Femur (tissue), 1 donor: Measurements from ENCODE around the gene GPR62.

Experiments
- DNase-seq: peaks from one replicate; pipeline ENCODE4 v3.0.0-alpha.2; 2017

The GPR62 gene

DNA sequence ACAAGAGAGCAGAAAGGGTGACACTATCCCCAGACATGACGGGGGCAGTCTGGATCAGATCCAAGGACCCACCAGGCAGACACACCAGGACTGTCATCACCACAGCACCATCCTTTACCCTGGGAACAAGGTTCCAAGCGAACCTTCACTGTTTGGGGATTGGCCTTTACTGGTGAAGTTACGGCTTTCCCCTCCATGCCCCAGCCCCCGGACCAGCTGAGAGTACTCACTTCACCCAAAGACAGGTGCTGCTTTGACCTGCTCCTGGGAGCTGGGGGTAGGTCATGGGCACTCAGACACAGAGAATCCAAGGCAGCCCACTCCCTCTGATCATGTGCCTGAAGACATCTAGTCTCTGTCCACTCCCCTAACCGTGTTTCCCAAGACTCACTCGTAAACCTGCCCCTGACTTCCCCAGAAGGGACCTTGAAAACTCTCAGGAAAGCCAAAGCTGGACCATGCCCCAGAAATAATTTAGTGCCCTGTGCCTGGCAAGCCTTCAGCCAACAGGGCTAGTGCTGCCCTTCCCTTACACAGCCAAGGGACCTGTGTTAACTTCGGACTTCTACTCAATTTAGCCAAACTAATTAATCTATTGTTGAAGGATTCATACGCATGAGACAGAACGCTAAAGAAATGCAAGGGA lies 16.3 kb upstream of the GPR62 start:
- no peak for DNase-seq

DNA sequence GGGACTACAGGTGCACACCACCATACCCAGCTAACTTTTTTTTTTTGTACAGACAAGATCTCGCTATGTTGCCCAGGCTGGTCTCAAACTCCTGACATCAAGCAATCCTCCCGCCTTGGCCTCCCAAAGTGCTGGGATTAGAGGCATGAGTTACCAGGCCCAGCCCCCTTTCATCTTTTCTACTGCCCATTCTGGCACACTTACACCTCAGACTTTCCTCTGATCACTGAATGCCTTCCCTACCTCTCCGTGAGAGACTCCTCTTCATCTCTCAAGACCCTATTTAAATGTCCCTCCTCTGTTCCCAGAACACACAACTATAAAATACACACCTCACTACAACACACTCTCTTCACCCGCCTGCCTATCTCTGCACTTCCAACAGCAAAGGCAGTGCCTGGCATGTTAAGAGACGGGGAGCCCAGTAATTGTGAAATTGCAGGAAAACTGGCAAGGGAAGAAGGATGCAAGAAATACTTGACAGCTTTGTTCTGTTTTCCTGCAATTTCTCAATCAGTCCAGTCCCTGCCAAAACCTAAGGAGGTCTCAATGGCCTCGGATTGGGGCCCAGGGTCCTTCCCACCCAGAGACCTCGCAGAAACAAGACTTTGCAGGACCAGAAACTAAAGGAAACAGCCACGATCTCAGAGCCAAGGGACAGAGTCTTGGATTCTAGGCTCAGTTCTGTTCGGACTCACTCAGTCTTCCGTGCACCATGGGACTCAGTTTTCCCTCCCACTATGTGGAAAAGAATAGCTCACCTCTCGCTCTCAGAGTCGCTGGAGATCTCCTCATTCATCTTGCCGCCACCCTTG lies 14.3 kb upstream of the GPR62 start:
- DNase-seq = no peak

DNA sequence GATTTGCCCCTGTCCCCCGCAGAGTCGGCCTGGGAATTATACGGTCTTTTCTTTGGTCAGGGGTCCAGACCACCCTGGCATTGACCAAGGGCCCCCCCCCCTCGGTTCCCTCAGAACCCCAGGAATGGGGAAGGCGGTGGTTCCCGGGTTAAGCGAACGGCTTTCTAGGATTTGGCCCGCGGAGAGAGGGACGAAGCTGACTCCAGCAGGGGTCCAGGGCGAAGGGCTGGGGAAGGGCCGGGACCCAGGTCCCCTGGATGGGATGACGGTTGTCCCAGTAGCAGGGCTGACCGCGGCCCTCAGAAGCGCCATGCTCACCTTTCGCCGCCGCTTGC lies 13.8 kb upstream of the GPR62 start:
- no peak for DNase-seq

DNA sequence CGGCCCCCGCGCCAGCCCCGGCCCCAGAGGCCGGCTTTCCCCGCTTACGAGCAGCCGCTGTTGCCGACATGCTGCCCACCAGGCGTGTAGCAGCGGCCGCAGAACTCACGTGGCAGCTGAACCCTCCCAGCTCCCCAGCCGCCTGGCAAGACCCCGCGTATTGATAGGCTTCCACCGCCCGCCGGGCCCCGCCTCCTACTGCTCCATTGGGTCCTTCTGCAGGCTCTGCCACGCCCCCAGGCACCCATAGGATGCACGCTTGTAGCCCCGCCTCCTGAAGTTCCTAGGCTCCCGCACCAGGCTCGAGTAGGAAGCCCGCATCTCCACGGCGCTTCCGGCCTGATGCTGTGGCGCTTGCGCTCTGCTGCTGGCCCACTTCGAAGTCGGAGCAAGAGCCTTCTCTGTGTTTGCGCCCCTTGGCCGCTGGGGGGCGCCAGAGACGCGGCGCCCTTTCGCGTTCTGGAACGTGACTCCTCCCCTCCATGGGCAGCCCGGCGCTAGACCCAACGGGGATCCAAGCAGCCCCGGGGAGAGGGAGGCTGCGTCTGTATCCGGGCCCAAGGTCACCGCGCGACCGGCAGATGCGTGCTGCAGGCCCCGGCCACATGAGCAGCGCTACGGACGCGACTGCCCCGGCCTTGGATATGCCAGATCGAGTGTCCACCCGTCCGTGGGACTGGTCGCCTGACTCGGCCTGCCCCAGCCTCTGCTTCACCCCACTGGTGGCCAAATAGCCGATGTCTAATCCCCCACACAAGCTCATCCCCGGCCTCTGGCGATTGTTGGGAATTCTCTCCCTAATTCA lies 13.2 kb upstream of the GPR62 start, which contains the start of the genes PARP3 and RRP9:
Gene PARP3 (plus strand): TSS at position 566 of the 805 bp plus-strand sequence. CDS start 993 bp downstream, outside the sequence.
Gene RRP9 (minus strand): TSS at position 107 of the 805 bp plus-strand sequence. CDS start 37 bp downstream, at position 70.
- DNase-seq = peak; percentile 100

DNA sequence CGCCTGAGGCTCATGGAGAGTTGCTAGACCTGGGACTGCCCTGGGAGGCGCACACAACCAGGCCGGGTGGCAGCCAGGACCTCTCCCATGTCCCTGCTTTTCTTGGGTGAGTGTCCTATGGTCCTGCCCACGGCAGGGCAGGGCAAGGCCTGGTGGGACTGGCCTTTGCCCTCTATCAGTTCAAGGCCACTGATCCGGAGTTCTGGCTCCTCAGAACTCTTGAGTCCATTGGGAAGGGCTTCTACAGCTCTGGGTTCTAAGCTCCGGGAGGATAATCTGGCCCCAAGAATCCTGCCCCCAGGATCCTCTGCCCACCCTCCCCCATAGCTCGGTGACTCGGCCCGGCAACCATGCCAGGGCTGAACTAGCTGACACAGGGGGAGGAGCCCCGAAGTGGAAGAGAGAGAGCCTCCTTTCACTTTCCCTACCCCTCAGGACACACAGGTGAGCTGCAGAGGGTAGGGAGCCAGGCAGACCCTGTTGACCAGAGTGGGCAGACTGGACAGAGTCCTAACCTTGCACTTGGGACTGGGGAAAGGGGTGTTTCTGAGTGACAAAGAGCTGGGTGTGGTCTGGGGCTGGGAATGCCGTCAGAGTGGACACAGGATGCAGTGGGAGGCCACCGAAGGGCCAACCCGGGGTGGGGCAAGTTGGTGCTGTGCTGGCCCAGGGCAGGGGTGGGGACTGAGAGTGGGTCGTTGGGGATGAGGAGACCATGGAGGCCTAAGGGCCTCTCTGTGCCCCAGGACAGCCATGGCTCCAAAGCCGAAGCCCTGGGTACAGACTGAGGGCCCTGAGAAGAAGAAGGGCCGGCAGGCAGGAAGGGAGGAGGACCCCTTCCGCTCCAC lies 12.4 kb upstream of the GPR62 start:
- DNase-seq = peak; percentile 49

DNA sequence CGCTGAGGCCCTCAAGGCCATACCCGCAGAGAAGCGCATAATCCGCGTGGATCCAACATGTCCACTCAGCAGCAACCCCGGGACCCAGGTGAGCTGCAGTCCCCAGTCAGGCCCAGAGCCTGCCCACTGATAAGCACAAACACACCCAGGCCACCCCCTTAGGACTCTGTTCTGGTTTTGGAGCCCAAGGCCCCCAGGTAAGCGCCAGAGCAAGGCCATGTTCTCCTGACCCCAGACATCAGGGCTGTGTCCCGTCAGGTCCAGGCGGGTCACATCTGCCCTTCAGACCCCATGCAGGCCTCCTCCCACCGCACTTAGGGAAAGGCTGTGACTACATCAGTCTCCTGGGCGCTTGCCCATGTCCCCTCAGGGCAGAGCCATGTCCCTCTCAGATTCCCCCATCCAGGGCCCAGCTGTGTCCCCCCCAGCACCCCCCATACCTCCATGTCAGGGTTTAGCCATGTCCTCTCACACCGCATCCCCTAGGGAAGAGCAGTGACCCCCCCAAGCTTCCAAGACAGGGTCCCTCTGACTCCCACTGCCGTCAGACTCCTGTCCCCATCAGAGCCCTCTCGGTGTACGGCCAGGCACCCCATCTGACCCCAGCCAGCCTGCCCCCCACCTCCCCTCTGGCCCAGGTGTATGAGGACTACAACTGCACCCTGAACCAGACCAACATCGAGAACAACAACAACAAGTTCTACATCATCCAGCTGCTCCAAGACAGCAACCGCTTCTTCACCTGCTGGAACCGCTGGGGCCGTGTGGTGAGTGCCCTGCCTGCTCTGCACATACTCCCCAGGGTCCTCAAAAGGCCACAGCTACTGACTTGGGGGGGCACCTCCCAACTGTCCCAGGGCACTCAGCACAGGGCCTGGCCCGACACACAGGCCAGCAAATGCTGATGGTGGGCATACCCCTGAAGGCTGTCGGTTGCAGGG lies 11.5 kb upstream of the GPR62 start:
- DNase-seq = peak; percentile 30

DNA sequence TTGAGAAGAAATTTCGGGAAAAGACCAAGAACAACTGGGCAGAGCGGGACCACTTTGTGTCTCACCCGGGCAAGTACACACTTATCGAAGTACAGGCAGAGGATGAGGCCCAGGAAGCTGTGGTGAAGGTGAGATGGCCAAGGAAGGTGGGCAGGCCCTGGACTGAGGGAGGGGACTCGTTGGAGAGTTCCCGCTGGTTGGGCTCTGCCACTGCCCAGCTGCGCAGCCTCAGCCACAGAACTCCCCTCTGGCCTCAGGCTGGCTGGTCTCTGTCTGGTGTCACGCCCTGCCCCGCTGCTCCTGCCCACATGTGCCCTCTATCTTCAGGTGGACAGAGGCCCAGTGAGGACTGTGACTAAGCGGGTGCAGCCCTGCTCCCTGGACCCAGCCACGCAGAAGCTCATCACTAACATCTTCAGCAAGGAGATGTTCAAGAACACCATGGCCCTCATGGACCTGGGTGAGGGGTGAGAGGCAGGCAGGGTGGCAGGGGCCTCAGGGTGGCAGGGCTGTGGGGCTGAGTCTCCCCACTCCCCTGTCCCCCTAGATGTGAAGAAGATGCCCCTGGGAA lies 10.6 kb upstream of the GPR62 start:
- peak; percentile 17 for DNase-seq

DNA sequence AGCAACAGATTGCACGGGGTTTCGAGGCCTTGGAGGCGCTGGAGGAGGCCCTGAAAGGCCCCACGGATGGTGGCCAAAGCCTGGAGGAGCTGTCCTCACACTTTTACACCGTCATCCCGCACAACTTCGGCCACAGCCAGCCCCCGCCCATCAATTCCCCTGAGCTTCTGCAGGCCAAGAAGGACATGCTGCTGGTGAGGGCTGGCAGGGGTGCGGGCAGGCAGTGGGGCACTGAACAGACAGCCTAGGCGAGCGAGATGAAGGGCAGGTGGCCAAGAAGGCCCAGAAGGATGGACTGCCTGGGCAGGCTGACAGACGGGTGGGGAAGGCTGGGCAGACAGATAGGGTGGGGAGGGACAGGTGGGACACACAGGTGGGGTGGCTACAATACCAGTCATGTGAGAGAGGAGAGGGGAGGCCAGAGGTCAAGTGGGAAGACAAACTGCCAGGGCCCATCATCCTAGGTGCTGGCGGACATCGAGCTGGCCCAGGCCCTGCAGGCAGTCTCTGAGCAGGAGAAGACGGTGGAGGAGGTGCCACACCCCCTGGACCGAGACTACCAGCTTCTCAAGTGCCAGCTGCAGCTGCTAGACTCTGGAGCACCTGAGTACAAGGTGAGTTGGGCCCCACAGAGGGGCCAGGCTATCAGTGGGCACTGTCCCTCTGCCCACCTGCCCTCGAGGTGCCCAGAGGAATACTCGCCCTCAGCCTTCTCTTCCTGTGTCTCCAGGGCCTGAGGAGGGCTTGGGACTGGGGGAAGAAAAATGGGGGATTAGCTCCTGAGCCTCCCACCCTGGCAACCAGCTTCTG lies 9.9 kb upstream of the GPR62 start:
- DNase-seq = peak; percentile 23

DNA sequence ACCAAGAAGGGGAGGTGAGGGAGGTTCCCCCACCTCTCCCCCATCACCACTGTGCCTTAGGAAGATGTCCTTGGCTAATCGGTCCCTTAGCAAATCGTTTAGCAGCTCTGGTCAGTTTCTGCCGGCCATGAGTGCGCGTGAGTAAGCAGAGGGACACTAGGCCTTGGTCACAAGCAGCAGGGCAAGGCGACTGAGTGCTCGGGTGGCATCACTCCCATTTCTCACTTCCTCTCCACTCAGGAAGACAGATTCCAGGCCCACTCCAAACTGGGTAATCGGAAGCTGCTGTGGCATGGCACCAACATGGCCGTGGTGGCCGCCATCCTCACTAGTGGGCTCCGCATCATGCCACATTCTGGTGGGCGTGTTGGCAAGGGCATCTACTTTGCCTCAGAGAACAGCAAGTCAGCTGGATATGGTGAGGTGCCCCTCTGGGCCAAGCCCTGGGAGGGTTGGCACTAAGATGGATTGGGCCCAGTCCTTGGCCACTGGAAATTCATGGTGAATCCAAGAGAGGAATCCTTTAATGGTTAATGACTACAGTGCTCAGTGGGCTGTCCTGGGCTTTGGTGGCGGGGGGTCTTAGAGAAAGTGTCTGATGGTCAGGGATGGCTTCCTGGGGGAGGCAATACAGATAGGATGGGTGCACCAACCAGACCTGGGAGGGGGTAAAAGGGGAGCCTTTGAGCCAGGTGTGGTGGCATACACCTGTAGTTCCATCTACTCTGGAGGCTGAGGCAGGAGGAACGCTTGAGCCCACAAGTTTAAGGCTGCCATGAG lies 9.1 kb upstream of the GPR62 start:
- DNase-seq = peak; percentile 18

DNA sequence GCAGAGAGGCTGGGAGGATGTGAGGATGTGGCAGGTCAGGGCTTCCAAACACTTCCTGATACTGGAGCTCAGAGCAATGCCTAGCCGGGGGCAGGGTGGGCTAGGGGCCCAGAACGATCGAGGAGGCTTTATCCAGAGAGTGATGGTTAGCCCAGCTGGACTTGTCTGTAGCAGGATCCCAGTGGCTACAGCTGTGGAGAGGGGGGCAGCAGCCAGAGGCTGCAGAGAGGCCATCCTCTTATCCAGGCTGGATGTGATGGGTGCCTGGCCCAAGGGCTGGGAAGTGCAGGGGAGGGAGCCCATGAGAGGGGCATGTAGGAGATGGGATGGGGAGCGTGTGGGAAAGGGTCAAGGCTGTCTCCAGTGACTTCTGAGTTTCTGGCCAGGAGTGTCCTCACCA lies 8.4 kb upstream of the GPR62 start:
- peak; percentile 16 for DNase-seq

DNA sequence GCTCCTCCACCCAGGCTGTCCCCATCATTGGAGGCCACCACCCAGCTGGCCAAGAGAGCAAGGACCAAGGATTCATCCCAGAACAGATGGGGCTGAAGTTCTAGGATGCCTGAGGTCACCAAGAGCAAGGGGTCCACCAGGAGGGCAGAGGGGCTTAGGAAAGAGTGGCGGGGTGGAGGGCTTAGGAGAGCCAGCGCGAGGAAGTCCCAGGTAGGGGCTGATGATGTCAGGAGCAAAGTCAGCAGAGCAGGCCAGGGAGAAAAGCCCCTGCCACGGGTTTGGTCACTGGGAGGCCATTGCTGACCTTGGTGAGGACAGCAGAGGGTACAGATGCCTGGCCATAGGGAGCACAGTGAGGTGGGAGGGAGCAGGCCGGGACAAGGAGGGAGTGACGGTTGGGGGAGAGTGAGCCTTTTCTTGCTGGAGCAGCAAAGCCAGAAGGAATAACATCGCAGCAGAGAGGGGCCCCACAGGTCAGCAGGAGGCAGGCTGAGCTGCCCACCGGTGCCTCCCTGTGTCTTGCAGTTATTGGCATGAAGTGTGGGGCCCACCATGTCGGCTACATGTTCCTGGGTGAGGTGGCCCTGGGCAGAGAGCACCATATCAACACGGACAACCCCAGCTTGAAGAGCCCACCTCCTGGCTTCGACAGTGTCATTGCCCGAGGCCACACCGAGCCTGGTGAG lies 7.8 kb upstream of the GPR62 start:
- no peak for DNase-seq

DNA sequence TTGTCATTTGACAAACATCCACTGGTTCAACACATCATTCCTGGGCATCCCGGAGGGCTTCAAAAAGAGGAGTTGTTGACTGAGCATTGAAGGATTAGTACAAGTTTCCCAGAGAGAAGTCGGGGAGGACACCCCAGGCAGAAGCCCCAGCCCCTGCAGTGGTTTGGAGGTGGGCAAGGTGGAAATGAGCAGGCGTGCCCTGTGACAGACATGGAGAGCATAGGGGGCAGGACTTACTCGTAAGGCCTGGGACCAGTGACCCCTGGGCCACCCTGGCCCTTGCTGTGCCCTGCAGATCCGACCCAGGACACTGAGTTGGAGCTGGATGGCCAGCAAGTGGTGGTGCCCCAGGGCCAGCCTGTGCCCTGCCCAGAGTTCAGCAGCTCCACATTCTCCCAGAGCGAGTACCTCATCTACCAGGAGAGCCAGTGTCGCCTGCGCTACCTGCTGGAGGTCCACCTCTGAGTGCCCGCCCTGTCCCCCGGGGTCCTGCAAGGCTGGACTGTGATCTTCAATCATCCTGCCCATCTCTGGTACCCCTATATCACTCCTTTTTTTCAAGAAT lies 7.1 kb upstream of the GPR62 start:
- peak; percentile 14 for DNase-seq

DNA sequence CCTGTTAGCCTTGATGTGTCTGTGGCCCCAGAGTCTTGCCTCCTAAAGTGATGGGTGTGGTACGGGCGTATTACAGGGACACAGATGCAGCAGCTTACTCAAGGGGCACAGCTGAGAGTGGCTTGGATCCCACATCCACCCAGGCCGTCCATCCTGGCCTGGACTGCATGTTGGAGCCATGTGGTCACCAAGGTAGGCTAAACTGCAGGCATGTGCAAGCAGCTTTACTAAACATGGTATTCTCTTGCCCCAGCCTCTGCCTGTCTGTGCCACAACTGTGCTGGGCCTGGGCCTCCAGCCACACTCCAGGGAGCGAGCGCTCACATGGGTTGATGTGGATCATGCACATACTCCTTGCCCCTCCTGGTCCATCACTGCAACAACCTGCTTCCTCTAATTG lies 6.1 kb upstream of the GPR62 start:
- no peak for DNase-seq

DNA sequence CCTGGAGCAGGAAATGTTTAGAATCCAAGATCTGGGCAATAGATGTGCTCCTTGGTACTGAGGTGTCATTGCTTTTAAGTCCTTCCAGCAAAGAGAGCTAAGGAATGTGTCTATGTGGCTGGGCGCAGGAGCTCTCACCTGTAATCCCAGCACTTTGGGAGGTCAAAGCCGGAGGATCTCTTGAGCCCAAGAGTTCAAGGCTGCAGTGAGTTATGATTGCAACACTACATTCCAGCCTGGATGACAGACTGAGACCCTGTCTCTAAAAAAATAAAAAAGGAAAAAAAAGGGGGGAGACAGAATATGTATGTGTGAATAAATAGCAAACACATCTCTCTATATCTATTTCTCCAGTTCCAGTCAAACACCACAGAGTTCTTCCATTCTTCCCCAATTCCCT lies 4.3 kb upstream of the GPR62 start:
- DNase-seq = no peak

DNA sequence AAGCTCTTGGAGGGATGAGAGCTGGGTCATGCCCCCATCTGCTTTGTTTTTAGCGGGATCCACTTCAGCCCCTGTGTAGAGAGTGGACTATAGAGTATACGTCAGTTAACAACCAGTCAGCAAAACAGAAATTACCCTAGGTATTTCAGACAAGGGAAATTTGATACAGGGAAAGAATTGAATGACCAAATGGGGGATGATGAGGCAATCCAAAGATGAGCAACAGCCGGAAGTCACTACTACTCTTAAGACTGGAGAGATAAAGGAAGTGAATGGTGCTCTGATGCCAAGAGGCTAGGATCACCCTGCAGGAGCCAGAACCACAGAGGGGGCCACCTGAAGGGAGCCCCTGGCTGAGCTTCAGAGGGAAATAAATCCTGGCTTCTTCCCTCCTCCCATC lies 1.7 kb upstream of the GPR62 start:
- no peak for DNase-seq

DNA sequence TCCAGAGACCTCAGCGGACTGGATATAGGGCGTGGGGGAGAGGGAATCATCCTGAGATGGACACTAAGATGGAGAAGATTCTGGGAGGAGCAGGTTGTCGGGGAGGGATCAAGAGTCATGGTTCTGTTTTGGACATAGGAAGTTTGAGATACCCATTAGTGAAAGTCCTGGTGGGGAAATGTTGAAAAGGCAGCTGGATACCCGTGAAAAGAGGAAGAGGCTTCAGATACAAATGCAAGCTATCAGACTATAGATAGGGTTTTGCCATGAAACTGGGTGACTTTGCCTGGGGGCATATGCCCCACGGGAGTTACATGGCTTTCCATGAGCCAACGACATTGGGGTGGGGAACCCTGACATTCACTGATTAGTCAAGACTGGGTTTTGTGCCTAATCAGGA lies 1.1 kb upstream of the GPR62 start:
- no peak for DNase-seq

DNA sequence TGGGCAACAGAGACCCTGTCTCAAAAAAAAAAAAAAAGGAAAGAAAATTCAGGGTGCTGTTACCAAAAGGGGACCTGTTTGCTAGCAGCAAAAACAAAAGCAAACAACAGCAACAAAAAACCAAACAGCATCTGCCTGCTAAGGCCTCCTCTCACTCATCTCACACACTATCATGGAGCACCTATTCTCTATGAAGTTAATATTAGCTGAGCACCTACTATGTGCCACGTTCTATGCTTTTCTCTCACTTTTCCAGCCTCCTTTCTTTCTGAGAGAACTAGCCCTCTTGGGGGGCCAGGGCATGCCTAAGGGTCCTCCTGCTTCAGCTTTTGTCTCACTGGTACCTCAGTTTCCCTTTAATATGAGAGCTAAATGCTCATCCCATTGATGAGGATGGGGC lies 468 bp upstream of the GPR62 start:
- DNase-seq = no peak
